ENCODE data around the gene RALB.

The RALB gene, protein sequence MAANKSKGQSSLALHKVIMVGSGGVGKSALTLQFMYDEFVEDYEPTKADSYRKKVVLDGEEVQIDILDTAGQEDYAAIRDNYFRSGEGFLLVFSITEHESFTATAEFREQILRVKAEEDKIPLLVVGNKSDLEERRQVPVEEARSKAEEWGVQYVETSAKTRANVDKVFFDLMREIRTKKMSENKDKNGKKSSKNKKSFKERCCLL

DNA sequence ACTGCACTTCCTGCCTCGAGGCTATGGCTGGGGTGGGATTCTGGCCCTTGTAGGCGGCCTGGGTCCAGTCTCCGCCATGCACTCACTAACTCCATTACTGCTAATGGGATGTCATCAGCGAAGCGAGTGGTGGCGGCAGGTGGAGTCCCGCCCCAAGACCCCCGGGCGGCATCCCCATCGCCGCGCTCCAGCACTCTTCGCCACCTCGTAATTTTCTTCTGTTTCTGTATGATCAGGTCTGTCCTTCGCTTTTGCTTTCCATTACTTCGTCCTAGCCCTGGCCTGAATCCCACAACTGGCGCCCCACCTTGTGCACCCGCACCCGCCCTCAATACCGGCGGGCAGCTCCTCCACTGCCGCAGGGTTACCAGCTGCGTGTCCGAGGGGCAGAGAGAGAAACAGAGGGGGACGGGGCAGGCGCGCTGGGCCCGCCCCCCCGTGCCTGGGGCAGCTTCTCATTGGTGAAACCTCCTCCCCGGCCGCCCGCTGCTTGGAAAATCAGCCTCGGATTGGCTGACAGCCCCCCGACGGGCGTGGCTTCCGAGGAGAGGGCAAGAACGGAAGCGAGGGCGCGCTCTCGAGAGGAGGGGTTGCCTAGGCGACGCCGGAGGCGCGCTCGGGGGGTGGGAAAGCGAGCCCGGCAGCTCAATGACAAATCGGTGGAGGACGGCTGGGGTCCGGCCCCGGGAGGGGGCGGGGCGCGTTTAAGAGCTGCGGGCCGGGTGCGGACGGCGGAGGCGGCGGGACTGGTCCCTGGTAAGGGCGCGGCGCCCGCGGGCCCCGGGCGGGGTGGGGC is at the start of gene RALB:
Gene RALB (plus strand): TSS at position 628 of the 796 bp plus-strand sequence. CDS start 25,813 bp downstream, outside the sequence.
- DNase-seq (ENCODE audit: low read depth), result peak; percentile 98

DNA sequence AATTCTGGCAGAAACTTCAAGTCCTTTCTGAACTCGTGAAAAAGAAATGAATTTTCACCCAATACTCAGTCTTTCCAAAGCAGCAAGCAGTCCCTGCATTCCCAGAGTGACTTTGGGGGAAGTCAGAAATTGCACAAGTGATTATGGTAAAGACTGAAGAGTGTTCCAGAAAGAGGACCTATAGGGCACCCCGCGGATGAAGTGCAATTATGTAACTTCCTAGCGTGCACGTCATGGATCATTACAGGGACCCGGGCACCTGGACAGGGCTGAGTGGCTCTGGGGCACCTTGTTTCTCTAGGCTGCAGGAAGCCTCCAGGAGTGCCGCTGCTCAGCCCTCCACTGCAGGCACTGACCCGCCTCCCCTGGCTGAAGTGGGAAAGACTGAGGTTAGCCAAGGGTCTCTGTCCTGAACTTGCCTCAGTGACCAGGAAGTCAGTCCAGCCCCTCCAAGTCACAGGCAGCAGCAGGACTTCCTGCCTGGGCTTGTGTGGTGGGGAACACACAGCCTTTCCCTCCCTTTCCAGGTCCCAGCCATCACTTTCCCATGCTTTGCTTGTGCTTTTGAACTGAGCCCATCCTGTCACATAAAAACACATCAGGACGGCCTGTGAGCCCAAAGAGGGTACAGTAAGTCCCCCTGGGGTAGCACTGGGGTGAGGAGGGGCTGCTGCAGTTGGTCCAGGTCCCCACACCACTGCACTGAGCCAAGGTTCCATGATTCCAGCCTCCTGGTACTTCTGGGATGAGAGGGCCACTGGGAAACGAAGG is 49.2 kb upstream of the RALB start:
- no peak for DNase-seq (ENCODE audit: low read depth)

DNA sequence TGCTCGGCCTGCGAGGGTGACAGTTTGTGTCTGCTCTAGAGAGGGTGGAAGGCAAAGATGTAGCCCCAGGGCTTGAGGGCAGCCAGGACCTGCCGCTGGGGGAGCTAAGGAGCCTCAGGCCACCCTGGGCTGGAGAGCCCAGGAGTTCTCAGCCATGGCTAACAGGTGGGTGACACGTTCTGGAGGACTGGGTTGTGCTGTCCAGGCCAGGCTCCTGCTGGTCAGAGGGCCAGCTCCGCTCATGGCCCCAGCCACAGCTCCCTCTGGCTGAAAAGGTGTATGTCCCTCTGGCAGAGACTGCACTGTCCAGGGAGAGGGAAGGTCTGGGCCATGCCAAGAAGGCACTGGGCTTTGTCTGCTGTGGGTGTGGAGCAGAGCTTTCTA is 48.6 kb upstream of the RALB start:
- DNase-seq (ENCODE audit: low read depth), result no peak

DNA sequence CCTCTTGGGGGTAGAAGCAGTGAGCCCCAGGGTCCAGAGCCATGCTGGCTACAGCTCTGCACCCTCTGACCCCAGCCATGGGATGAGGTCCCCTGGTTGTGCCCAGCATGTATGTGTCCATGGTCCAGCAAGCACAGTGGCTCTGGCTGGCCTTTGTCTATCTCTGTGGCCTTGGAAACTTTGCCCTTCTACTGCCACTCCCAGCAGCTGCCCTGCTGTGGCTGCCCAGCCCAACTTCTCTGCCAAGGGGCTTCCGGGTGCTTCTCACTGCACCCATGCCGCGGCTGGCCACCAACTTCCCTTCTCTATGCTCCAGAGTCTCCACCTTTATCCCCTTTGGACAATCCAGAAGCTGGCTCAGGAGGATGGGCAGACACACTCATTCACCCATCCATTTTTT is 48.2 kb upstream of the RALB start:
- no peak for DNase-seq (ENCODE audit: low read depth)

DNA sequence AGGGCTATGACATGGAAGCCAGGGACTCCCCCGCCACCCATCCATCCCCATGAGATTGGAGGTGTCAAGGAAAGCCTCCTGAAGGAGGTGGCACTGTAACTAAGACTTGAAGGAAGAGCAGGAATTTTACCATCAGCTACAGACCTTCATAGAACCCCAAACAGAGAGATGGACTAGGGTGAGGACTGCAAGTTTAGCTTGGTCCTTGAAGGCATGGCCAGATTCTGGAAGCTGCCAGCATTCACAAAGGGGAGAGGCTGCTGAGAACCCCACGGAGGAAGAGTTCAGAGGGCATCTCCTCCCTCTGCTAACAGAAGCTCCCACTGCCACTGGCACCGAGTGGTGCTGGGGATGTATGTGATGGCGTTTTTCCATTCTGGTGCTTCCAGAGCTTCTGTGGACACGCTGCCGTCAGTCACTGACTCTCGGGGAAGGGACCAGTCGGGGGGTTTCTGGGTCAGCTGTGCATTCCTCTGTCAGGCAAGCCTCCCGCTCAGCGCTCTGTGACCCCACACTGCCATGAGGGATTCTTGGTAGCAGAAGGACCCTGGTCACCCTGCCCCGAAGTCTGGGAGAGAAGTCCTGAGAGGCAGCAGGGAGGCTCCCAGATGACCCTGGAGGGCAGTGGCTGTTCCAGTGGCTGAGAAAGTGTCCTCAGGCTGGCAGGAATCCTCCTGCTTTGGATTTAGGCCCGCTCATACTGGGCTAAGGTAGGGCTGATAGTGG is 47.5 kb upstream of the RALB start:
- DNase-seq (ENCODE audit: low read depth), result no peak

DNA sequence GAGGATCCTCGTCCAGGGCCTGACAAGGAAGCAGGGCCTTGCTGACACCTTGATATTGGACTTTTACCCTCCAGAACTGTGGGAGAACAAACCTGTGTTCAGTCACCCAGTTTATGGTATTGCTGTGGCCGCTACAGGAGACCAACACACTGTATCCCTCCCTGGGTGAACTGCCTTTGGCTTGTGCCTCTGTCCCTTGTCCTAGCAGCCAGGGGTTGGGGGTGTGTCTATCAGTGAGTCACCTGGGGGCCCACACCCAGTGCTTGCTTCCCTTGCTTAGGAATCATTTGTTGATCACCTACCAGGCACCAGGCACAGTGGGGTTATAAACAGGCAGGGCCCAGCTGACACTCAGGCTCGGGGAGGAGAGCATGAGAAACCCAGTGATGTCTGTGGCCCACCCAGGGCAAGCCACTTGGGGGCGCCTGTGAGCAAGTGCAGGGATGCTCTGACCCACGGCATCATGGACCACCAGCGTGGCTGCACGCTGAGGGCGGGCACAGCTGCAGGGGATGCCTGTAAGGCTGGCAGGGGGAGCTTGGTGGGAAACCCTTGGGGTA is 46.5 kb upstream of the RALB start:
- DNase-seq (ENCODE audit: low read depth), result no peak

DNA sequence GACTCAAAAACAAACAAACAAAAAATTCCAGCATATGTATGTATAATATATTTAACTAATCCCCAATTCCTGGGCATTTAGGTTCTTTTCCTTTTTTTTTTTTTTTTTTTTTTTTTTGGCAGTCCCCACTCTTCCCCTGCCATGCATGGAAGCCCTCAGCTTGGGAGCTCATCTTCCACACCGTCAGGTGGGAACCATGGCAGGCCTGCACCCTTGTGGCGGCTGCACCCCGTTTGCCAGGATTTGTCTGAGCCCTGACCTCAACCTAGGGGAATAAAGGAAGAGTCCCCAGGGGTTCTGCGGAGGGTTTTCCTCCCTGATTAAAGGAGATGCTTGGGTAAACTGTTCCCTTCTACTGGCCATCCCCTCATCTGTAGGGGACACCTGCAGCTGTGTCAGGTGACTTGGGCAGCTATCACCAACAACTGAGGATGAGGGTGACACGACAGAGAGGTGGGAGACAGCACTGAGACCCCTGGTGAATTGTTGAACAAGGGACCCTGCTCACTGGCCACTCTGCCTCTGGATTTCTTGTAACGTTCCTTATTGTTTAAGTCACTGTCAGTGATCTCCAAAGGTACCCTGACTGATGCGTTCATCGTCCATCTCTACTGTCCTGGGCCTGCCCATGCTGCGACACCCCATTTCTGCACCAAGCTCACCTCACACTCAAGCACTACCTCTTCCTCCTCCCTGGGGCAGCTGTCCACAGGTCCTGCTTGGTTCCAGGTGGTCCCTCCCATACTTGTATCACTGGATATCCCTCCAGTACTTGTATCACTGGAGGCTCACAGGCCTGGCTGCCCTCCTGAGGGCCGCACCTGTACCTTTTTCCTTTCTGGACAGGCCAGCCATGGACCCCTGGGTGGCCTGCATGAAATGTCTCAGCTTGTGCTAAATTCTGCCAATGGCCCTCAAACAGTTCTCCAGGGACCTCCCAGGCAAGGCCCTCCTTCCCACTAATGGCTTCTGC is 44.0 kb upstream of the RALB start:
- no peak for DNase-seq (ENCODE audit: low read depth)

DNA sequence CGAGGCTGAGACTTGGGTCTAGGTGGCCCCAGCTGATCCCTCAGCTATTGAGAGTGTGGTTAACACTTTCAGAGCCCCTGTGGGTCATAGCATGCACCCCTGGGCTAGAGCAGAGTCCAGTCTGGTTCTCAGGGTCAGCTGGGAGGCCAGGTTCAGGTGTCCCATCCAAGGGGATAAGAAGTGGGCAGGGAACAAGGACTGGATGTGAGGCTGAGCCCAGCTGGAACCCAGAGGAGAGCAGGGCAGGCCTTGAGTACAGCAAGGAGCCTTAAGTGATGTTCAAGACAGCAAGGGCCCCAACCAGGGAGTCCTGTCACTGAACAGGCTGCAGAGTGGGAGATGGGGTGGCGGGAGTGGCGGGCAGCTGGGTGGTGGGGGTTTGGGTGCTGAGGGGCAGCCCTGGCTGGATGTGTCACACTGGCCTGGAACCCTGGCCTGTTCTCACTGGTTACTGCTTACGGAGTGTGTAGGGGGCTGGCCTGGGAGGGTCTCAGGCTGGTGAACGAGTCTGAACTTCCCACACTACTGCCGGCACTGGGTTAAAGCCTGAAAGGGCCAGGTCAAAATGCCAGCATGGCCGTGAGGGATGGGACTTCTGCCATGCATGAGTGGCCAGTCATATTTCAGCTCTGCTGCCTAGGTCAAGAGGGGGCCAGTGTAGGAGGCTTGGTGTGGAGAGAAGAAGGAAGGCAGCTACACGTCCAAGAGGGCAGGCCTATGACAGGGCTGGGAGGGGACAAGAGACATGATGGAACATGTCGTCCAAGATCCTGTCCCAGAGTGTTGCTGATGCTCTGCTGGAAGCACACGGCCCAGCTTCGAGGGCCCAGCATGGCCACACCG is 43.0 kb upstream of the RALB start:
- no peak for DNase-seq (ENCODE audit: low read depth)

DNA sequence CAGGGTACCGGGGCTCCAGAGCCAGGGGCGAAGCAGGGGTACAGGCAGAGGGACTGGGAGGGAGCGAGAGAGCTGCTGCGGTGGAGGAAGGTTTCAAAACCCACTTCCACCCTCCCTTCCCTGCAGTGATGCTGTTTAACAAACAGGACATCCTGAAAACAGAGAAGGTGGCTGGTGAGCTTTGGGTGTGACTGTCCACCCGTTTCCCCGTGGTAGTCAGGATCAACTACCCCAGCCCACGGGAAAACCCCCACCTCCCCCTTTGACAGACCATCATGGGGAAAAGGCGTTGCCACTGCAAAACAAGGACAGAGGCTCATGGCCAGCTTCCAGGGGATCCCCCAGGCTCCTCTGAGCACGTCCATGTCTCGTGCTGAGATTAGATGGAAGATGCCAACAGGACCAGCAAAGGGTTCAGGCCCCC is 42.4 kb upstream of the RALB start:
- no peak for DNase-seq (ENCODE audit: low read depth)

DNA sequence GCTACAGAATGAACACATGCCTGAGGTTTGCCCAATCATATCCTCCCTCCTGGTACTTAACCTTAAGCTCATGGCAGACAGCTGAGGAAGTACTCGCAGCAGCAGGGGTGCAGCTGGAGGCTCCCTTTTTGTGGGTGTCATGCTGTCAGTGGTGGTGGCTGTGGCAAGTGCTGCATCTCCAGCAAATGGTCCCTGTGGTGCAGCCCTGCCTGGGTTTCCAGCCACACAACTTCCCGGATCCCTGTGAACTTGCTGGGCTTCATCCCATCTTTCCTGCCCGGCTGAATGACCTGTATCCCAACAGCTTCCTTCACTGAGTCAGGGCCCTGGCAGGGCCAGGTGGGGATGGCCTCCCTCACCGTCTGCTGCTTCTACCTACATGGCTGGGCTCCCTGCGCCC is 34.5 kb upstream of the RALB start:
- DNase-seq (ENCODE audit: low read depth), result no peak

DNA sequence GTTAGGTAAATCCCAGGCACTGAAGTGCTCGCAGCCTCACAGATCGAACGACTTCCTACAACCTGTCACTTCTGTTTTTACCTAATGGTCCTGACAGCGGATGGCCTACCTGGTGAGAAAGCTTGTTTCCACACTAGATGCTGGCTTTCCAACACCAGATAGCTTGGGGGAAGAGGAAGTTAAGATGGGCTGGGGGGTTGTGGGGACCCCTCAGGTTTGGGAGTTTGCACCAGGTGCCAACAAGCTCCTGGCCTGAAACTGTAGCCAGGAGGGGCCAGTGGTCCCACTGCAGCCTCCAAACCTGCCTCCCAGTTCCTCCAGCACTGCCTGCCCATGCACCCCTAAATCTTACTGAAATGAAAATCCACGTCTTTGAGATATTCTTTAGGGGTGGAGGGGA is 33.4 kb upstream of the RALB start:
- DNase-seq (ENCODE audit: low read depth), result no peak

DNA sequence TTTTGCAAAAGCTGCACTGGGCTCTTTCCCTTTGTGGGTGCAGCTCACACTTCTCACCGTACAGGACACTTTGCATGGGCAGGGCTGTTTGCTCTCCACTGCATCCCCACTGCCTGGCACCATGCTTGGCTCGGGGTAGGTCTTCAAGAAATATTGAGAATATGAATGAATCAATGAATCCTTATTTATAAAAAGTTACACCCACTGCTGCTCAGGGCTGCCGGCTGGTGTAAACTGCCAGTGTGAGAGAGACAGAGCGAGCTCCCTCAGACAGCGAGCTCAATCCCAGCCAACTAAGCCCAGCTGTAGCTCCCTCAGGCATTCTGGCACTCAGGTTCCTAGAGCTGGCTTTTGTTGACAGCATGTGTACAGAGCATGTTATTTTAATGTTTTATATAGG is 32.9 kb upstream of the RALB start:
- DNase-seq (ENCODE audit: low read depth), result no peak

DNA sequence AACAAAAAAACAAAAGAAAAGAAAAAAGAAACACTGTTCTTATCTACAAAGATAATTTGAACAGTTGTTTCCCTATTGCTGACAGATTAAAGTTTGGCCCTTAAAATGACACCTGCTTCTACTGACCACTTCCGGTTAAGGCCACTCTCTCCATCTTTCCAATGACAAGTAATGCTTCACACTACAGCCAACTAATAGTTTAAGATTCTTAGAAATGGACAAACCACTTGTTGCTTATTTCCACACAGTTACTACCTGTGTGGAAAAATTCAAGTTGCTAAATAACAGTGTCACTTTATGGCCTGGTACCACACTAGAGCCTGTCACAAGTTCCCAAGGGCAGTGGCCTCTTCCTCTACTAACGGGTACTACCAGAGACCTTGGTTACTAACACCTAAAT is 31.9 kb upstream of the RALB start:
- no peak for DNase-seq (ENCODE audit: low read depth)

DNA sequence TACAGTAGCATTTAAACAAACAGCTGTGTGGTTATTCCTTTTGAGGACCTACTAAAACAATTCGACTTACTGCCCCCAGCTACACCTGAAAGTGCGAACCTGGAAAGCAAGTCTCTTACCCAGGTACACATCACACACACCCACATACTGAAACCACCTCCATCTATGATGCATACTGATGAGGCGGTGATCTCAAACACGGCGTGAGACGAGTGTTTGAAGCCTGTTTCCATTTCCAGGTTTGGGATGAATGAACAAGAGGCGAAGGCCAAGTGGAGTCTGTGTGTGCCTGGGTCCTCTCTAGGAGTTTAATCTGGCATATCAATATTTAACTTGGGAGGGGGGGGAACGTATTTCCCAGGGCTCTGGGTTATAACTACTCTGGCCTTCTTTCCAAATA is 31.0 kb upstream of the RALB start:
- no peak for DNase-seq (ENCODE audit: low read depth)

DNA sequence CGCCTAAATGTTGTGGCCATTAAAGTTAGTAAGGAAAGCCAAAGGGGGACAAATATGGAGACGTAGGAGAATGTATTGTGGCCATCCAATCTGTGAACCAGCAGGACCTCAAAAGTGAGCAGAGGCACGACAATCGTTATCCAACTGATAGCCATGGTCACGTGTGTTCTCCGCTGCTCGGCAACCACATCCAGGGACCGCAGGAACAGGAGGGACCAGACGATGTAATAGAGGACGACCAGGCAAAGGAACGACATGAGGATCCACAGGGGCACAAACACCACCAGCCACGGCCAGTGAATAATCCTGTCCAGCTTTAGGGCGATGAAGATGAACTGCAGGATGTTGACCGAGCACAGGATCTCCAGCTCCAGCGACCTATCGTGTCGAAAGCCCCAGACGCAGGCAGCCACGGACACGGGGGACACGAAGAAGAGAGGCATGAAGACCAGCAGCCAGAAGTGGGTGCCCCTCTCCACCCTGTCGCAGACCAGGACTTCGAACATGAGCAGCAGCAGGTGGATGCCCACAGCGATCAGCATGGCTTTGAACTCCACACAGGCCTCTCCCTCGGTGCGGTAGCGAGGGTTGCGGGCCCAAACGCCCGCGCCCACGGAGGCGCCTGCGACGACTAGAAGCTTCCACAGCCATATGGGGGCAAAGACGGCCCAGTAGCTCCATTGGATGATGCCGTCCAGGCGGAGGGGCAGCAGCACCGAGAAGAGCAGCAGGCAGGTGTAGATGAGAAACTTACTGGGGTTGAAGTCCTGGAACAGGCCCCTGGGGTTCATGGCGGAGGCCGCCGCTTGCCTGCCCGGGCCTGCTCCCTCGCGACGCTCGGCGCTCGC is 30.2 kb upstream of the RALB start:
- no peak for DNase-seq (ENCODE audit: low read depth)

DNA sequence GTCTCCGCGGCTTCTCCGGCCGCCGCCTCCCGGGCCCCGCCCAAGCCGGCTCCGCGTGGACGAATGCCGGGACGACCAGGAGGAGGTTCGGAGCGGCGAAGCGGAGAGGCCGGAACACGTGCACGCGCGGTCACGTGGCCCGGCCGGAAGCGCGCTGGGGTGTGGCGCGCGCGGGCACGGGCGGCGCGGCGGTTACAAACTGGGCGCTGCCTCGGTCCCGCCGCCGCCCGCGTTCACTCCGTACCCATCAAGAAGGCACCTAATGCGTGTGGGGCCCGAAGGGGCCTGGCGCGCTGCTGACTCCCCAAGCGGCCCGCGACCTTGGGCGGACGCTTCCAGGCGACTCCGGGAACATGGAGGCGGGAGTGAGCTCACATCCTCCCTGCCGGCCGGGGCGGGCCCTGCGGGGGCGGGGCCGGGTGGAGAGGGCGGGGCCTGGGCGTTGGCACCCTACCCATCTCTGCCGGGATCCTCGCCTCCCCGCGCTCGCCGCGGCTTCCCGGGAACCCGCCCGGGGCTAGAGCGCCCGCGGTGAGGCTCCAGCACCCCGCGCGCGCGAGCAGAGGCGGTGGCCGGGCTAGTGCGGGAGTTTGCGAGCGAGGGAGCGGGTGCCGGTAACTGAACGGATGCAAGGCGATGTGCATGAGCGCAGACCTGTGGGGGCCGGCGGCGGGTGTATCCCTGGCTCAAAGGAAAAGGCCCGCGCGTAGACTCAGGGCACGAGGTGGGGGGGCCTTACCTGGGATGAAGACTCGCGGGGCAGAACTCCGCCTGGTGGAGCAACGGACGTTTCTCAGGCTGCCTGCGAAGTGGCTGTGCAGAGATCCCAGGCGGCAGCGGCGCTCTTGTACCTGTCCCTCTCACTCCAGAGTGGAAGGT is 29.4 kb upstream of the RALB start, which contains the start of gene TMEM185B:
Gene TMEM185B (minus strand): TSS at position 367 of the 879 bp plus-strand sequence. CDS start 424 bp downstream, outside the sequence.
- DNase-seq (ENCODE audit: low read depth), result peak; percentile 82

DNA sequence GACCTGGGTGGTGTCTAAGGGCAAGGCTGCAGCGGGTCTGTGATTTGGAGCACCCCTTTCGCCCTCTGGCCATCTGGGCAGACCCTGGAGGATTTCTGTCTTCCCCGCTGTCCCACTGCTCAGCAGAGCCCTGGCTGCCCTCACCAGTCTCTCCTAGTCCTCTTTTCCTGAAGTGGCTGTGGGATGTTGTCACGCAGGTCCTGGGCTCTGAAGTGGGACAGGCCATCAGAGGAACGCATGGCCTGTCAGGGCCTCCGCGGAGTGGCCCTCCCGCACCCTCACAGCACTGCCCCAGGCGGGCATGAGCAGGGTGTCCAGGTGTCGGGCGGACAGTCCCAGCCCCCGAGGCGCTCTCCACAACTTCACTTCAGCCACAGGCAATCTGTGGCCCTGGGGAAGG is 28.4 kb upstream of the RALB start:
- no peak for DNase-seq (ENCODE audit: low read depth)
